Ovary (tissue), 3 donors: ENCODE data around the gene FLACC1.

Experiments used
- CTCF ChIP-seq, 3 donors: fragments of 450-650 bp in 2 of 3; fragments of 200-600 bp in 1 of 3; IDR thresholded peaks; one replicate each; pipeline versions ENCODE4 v1.5.1 to v1.8.0; 2016 to 2022; ENCODE audit warnings: antibody characterized with exemption in 3 of 3, mild to moderate bottlenecking in 1 of 3
- EP300 ChIP-seq: sonication (generic); formaldehyde crosslinking; IDR thresholded peaks from one replicate; pipeline ENCODE4 v1.6.1; 2017; ENCODE audit warnings: antibody characterized with exemption
- donor health status: DM: no; HTN: no; CAD: no.

- TF ChIP-seq CTCF (IDR thresholded peaks at IDR 0.05): no peak
- no peak for TF ChIP-seq EP300
Measured at GRCh38 chr2:201244829-201245228, 112.3 kb downstream of the FLACC1 start.
